NB4 (cell line): ENCODE results near the gene CCL26.

Source experiments
- CTCF ChIP-seq: IDR thresholded peaks from one replicate; pipeline ENCODE4 v1.5.1; 2012; ENCODE audit warnings: low read depth, low read length
- MAX ChIP-seq: IDR thresholded peaks from 2 replicates; pipeline ENCODE4 v1.6.1; 2011; ENCODE audit warnings: low read depth, low read length
- POLR2A ChIP-seq: IDR thresholded peaks from 2 replicates; pipeline ENCODE4 v1.6.1; 2011; ENCODE audit warnings: mild to moderate bottlenecking; ENCODE audit not compliant: insufficient read length; ENCODE audit errors: extremely low read depth

- TF ChIP-seq POLR2A (no peak), CTCF (no peak), MAX (no peak)
Measured at GRCh38 chr7:75732016-75732521, 39.9 kb downstream of the CCL26 start.
